Tibial nerve (tissue), 4 donors: Measurements from ENCODE around the gene DGLUCY. TPM values are rescaled to one million over a fixed set of nuclear protein-coding genes. Genes with fewer than 3 reads are reported as not detected.

Experiments used
- DNase-seq, 2 donors: peaks; one replicate each; pipeline ENCODE4 v3.0.0-alpha.2; 2019; ENCODE audit warnings: low spot score in 2 of 2
- H3K27ac ChIP-seq, 4 donors: fragments of 200-600 bp; sonication (generic) in 3 of 4; one replicate each; pipeline ENCODE4 v1.5.1; 2017 to 2019; ENCODE audit warnings: mild to moderate bottlenecking in 1 of 4
- H3K27me3 ChIP-seq, 2 donors: fragments of 200-600 bp; sonication (generic) in 1 of 2; one replicate each; pipeline versions ENCODE4 v1.5.1 to v1.6.0; 2017 to 2019
- H3K36me3 ChIP-seq, 3 donors: fragments of 200-600 bp; sonication (generic); one replicate each; pipeline ENCODE4 v1.5.1; 2018 to 2019
- H3K4me1 ChIP-seq, 4 donors: fragments of 200-600 bp; sonication (generic) in 3 of 4; one replicate each; pipeline ENCODE4 v1.5.1; 2017 to 2019
- H3K4me3 ChIP-seq, 4 donors: fragments of 200-600 bp; sonication (generic) in 3 of 4; one replicate each; pipeline ENCODE4 v1.5.1; 2017 to 2019; ENCODE audit warnings: mild to moderate bottlenecking in 1 of 4, moderate library complexity in 1 of 4
- H3K9me3 ChIP-seq, 4 donors: fragments of 200-600 bp; sonication (generic) in 3 of 4; one replicate each; pipeline ENCODE4 v1.5.1; 2017 to 2019
- EP300 ChIP-seq, 2 donors: sonication (generic); formaldehyde crosslinking; IDR thresholded peaks; one replicate each; pipeline ENCODE4 v1.6.1; 2017; ENCODE audit warnings: antibody characterized with exemption in 2 of 2, mild to moderate bottlenecking in 1 of 2
- POLR2A ChIP-seq, 2 donors: fragments of 450-650 bp; IDR thresholded peaks; one replicate each; pipeline ENCODE4 v1.6.1; 2017; ENCODE audit warnings: antibody characterized with exemption in 2 of 2, mild to moderate bottlenecking in 2 of 2, moderate library complexity in 2 of 2
- WGBS, 2 donors: methylation state at CpG; one replicate each; pipeline ENCODE4 v1.1.5; 2018; 5-methylcytosine and 5-hydroxymethylcytosine counted together
- total RNA-seq, 4 donors: library from RNA; depleted of rRNA; stranded (reverse); fragments of >200 nt; gene quantifications; one replicate each; pipeline ENCODE4 v1.1.0, GENCODE V29; 2016
- TF ChIP-seq, protein P1 (sequence below), 5 experiments: fragments of 200-600 bp in 3 of 5; fragments of 450-650 bp in 2 of 5; sonication (generic) in 3 of 5; IDR thresholded peaks; one replicate each; pipeline ENCODE4 v1.5.1; 2016 to 2019; ENCODE audit warnings: antibody characterized with exemption in 5 of 5, mild to moderate bottlenecking in 3 of 5, moderate library complexity in 2 of 5

The DGLUCY gene
- total RNA-seq, 4 donors from 2014 or later, result 41.6 to 55.5 (median 46.5) TPM

DNA sequence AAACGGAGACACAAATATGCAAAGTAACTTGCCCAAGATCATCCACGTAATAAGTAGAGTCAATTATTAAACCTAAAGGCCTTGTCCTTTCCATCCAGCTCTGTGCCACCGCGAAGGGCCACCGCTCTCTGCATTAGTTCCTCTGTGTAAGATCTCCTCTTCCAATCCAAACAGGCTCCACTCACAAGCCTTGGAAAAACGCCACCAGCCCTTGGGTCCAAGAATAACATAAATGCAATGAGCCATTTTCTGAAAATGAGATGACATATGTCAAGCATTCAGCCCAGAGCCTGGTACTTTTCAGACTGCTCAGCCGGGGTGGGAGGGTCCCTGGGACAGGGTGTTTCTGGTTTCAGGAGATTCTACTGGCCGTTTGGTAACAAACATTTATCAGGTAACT lies 30.0 kb downstream of the DGLUCY start:
- Histone ChIP-seq H3K4me3 (no peak overlapping the region), H3K4me1 (peaks cover 0 to 15% (median 0%) of the 10 kb centered on the region in 4 donors), H3K27me3 (no peaks in the 10 kb centered on the region), H3K27ac (peak overlapping the region in 1 of 4 donors; percentile 61), H3K36me3 (peaks cover 0 to 24% (median 0%) of the 10 kb centered on the region in 3 donors), H3K9me3 (no peaks in the 10 kb centered on the region)
- TF ChIP-seq EP300 (IDR thresholded peaks at IDR 0.05), result no peak
- no peak for TF ChIP-seq POLR2A (IDR thresholded peaks at IDR 0.05)
- TF ChIP-seq, protein P1, sequence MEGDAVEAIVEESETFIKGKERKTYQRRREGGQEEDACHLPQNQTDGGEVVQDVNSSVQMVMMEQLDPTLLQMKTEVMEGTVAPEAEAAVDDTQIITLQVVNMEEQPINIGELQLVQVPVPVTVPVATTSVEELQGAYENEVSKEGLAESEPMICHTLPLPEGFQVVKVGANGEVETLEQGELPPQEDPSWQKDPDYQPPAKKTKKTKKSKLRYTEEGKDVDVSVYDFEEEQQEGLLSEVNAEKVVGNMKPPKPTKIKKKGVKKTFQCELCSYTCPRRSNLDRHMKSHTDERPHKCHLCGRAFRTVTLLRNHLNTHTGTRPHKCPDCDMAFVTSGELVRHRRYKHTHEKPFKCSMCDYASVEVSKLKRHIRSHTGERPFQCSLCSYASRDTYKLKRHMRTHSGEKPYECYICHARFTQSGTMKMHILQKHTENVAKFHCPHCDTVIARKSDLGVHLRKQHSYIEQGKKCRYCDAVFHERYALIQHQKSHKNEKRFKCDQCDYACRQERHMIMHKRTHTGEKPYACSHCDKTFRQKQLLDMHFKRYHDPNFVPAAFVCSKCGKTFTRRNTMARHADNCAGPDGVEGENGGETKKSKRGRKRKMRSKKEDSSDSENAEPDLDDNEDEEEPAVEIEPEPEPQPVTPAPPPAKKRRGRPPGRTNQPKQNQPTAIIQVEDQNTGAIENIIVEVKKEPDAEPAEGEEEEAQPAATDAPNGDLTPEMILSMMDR (IDR thresholded peaks at IDR 0.05), result no peak
- 51 to 61% methylated on average over 8 of the region's 8 CpGs for WGBS, 2 donors
- no peak for DNase-seq

DNA sequence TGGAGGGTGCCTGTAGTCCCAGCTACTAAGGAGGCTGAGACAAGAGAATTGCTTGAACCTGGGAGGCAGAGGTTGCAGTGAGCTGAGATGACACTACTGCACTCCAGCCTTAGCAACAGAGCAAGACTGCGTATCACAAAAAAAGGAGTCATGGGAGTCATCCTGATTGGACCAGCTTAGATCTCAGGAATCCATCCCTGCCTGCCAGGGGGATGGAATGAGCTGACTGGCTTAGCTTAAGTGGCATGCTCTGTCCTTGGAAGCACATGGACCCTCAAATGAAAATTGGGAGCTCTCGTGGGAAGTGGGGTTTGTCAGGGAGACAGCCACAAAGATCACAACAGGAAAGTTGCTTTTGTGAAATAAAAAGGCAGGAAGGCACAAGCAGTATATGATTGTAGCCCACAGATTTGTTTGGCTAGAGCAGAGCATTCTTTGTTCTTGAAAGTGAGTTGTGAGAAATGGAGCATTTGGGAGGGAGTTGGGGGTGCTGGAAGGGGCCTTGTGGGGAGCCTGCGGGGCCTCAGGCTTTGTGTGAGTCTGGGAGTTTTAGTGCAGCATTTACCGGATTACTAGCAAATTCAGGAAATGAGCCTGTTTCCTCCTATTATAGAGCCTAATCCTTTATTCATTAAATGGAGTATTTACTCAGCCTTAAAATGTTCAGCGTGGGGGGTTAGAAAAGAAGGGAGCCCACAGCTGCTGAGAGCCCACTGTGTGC lies 30.7 kb downstream of the DGLUCY start:
- H3K4me3 ChIP-seq, result no peak overlapping the region
- no peak for DNase-seq
- peaks cover 0 to 24% (median 0%) of the 10 kb centered on the region in 3 donors for H3K36me3 ChIP-seq
- WGBS, 2 donors, result 55 to 67% methylated on average over 5 of the region's 5 CpGs
- no peaks in the 10 kb centered on the region for H3K9me3 ChIP-seq
- H3K27ac ChIP-seq, result peak overlapping the region in 1 of 4 donors; percentile 61
- H3K27me3 ChIP-seq, result no peaks in the 10 kb centered on the region
- peaks cover 0 to 20% (median 0%) of the 10 kb centered on the region in 4 donors for H3K4me1 ChIP-seq
- TF ChIP-seq EP300 (IDR thresholded peaks at IDR 0.05), result no peak
- TF ChIP-seq POLR2A (IDR thresholded peaks at IDR 0.05), result no peak
- TF ChIP-seq, protein P1 (IDR thresholded peaks at IDR 0.05), result no peak

DNA sequence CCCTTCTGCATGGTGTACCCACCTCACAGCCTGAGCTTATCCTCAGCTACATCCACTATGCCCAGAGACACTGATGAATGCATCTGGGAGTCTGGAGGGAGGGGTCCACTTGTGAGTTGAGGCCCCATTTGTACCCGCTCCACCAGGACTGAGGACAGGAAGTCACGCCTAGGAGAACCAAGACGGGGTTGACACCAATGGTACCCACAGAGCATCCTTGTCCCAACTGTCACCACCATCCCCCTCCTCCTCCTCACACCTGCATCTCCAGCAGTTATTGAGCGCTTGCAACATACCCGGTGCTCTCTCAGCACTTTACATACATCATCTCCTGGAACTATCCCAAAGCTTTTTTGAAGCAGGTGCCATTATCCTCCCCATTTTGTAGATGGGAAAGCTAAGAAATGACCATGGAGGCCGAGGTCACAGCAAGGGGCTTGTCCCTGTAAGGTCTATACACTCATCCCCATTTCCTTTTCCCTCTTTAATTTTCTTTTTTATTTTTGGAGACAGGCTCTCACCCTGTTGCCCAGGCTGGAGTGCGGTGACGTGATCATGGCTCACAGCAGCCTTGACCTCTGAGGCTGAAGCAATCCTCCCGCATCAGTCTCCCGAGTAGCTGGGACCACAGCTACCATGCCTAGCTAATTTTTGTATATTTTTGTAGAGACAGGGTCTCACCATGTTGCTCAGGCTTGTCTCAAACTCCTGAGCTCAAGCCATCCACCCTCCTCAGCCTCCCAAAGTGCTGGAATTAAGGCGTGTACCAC lies 31.7 kb downstream of the DGLUCY start:
- 92 to 95% methylated on average over 11 of the region's 11 CpGs for WGBS, 2 donors
- no peak for DNase-seq
- Histone ChIP-seq H3K9me3 (no peaks in the 10 kb centered on the region), H3K36me3 (peaks cover 0 to 24% (median 0%) of the 10 kb centered on the region in 3 donors), H3K4me3 (no peak overlapping the region), H3K27ac (no peak overlapping the region), H3K27me3 (no peaks in the 10 kb centered on the region), H3K4me1 (peaks cover 0 to 23% (median 0%) of the 10 kb centered on the region in 4 donors)
- TF ChIP-seq EP300 (IDR thresholded peaks at IDR 0.05), result no peak
- TF ChIP-seq, protein P1 (IDR thresholded peaks at IDR 0.05), result no peak
- TF ChIP-seq POLR2A (IDR thresholded peaks at IDR 0.05), result no peak

DNA sequence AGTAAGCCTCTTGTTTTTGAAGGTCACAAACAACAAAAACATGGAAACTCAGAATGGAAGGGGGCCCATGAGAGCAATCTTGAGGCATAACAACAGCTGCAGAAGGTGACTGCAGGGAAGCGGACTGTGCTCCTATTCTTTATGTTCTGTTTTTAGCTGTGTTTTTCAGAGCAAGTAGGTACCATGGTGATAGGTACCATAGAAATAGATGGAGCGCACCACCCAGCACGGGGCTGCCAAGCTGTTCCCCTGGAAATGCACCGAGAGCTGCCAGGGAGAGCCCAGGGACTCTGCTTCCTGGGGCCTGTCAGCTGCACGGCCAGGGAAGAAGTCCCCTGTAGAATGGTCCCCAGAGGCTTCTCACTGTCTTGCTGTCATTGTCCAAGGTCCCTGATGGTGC lies 32.8 kb downstream of the DGLUCY start:
- H3K27ac ChIP-seq, result no peak overlapping the region

More for the DNA sequence above, 32.8 kb downstream of the DGLUCY start:
- Histone ChIP-seq H3K36me3 (peaks cover 0 to 27% (median 0%) of the 10 kb centered on the region in 3 donors), H3K4me3 (no peak overlapping the region), H3K4me1 (peaks cover 0 to 23% (median 0%) of the 10 kb centered on the region in 4 donors), H3K27me3 (no peaks in the 10 kb centered on the region), H3K9me3 (no peaks in the 10 kb centered on the region)
- WGBS, 2 donors, result 91 to 92% methylated on average over 5 of the region's 5 CpGs
- TF ChIP-seq POLR2A (IDR thresholded peaks at IDR 0.05) (no peak), EP300 (IDR thresholded peaks at IDR 0.05) (no peak)
- TF ChIP-seq, protein P1 (IDR thresholded peaks at IDR 0.05), result no peak
- DNase-seq, result no peak
